GM12865 (cell line): ENCODE results near the gene TNIK.
"Not testable (repeated sequence)": the region's sequence is repeated elsewhere in the genome, so short reads cannot be mapped to it uniquely, and the experiment has no call there.

Source experiments
- DNase-seq: peaks from one replicate; pipeline ENCODE4 v3.0.0; 2010; ENCODE audit warnings: low read depth
- H3K4me3 ChIP-seq: 2 replicates; pipeline ENCODE4 v1.5.1; 2011; ENCODE audit warnings: mild to moderate bottlenecking, low read depth, low read length, control low read depth
- TF ChIP-seq, protein P1 (sequence below): IDR thresholded peaks from 2 replicates; pipeline ENCODE4 v1.5.1; 2011; ENCODE audit warnings: low read length, control low read depth, low read depth, inconsistent platforms; ENCODE audit not compliant: insufficient read depth; ENCODE audit errors: missing control alignments

TNIK gene

DNA sequence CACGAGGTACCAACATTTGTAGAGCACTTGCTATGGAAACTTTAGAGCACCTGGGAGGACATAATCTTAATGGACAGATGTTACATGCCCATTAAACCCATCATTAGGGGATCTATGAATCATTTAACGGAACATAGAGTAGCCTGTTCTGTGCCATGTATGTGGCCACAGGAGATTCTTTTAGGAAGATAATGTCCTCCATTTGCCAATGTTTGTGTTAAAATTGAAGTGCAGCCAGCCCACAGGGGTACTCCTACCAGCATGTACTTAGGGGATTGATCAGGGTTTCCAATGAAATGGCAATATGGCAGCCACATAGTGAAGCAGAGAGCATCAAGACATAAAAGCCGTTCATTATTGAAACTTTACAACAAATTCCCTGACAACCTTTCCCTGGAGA, 70.7 kb downstream of the TNIK start:
- DNase-seq = no peak
- TF ChIP-seq, protein P1, sequence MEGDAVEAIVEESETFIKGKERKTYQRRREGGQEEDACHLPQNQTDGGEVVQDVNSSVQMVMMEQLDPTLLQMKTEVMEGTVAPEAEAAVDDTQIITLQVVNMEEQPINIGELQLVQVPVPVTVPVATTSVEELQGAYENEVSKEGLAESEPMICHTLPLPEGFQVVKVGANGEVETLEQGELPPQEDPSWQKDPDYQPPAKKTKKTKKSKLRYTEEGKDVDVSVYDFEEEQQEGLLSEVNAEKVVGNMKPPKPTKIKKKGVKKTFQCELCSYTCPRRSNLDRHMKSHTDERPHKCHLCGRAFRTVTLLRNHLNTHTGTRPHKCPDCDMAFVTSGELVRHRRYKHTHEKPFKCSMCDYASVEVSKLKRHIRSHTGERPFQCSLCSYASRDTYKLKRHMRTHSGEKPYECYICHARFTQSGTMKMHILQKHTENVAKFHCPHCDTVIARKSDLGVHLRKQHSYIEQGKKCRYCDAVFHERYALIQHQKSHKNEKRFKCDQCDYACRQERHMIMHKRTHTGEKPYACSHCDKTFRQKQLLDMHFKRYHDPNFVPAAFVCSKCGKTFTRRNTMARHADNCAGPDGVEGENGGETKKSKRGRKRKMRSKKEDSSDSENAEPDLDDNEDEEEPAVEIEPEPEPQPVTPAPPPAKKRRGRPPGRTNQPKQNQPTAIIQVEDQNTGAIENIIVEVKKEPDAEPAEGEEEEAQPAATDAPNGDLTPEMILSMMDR = no peak
- H3K4me3 ChIP-seq = no peak overlapping the region

DNA sequence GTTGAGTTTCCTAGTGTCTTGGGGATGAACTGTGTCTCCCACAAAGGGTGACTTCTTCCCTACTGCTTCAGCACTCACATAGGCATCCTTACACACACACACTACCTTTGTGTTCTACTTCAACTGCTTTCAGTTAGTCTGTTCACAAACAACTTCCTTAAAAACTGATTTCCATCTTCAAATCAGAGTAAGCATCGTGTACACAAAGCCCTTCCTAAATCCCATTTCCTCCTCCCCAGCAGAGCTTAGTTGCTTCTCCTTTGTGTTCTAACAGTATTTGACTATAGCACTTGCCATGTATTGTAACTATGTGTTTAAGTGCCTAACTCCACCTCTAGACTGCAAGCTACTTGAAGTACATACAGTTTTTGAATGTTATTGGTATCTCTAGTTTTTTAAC, 71.7 kb downstream of the TNIK start:
- no peak overlapping the region for H3K4me3 ChIP-seq
- no peak for DNase-seq
- TF ChIP-seq, protein P1 = no peak

DNA sequence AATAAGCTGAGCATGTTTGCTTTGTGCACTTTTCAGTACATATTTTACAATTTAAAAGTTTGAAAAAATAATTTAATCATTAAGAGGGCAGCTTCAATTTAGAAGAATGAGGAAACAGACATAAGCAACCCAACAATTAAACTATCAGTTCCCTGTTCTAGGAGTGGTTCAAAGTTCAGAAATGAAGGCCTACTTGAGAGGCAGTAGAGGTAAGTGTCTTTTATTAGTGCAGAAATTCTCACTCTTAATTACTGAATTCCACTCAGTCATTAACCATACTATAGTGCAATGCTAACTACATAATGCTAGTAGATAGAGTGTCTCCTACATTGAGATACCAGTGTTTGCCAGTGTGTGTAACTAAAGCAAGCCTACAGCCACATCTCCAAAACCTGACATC, 73.1 kb downstream of the TNIK start:
- no peak overlapping the region for H3K4me3 ChIP-seq
- TF ChIP-seq, protein P1 = no peak
- no peak for DNase-seq

DNA sequence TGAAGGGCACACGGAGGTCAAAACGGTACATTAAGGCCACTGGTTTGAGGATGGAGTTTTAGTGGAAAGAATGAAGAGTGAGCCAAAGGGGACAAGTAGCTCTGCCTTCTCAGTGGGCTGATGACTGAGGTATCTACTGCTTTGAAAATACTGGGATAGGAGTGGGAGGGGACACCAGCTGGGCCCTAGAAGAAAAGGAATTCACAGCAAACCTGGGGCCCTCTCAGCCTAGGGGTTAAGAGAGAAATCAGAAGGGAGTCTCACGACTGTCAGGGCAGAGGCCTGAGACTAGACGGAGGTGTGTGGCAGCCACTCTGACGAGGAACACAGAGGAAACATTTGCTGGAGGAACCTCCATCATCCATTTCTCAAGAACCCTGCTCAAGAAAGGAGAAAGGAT, 75.1 kb downstream of the TNIK start:
- DNase-seq = no peak
- TF ChIP-seq, protein P1 = no peak
- no peak overlapping the region for H3K4me3 ChIP-seq

DNA sequence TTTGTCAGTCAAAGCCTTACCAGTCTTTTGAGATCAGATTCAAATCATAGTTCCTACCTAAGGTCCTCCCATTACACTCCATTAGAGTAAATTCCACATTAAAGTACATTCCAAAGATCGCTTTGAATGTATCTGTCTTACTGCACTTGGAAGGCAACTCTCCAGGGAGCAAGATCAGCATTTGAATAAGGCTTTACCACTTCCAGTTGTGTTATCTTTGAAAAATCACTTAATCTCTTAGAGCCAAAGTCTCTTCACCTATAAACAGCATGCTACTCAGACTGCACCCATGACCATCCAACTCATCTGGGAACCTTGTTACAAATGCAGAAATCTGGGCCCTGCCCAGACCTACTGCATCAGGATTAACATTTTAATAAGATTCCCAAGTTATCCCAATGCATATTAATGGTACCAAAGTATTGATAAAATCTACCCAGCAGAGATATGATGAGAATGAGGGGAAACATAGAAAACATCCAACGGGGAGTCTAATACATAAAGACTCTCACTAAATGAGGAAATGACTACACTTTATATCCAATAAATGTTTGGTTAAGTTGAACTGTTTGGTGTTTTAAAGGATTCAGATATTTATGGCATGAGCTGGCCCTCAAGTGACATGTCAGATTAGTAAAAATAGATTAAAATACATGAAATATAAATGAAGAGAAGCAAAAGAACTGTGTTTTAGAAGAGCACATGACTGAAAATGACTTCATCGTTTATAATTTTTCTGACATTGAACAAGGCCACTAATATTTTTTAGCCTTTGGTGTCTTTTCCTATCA, 75.9 kb downstream of the TNIK start:
- no peak overlapping the region for H3K4me3 ChIP-seq
- TF ChIP-seq, protein P1 = no peak
- no peak for DNase-seq

DNA sequence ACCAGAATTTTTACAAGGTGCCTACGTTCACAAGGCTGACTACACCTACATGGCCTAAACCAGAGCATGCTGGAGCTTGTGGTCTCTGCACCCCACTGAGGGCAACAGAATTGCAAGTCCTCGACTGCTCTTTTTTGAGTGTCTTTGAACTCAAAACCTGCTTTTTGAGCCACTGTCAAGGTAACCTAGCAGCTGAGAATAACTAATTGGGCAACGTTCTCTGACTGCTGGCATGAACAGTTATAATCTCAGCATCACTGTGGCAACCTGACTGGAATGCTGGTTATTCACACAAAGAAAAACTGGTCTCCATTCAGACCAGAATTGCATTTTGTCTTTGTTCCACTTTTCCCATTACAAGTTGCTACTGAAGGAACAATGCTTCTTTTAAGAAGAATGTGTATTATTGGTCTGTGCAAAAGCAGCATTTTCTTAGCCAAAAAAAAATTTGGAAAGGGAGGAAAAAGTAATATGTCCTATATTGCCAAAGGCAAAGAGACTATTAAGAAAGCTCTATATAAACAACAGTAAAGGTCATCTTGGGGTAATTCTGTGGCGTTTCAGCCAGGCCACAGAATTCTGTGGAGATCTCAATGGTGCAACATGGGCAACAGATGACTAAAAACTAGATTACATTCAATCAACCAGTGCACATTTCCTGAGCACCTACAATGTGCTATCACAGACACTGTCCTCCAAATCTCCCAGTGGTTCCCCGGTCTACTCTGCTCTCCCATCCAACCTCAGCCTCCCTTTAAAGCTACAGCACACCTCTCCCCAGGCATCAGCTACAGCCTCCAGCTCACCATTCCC, 76.8 kb downstream of the TNIK start:
- peak; percentile 30 for DNase-seq
- TF ChIP-seq, protein P1 = no peak
- H3K4me3 ChIP-seq = no peak overlapping the region

DNA sequence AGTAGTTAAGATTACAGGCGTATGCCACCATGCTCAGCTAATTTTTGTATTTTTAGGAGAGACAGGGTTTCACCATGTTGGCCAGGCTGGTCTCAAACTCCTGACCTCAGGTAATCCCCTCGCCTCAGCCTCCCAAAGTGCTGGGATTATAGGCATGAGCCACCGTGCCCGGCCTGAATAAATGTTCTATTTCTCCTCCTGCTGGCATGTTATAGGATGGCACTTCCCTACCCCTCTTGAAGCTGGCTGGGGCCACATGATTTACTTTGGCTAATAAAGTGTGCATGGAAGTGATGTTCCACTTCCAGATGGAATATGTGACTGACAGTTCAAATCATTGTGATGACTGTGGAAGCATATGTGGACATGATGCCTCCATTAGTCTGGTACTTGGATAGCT, 77.9 kb downstream of the TNIK start:
- DNase-seq, H3K4me3 ChIP-seq: not testable (repeated sequence)
